ENCODE data around the gene DPH1.
A peak's percentile ranks its signal among the peaks of the same experiment; 100 is the strongest.

Gene DPH1

DNA sequence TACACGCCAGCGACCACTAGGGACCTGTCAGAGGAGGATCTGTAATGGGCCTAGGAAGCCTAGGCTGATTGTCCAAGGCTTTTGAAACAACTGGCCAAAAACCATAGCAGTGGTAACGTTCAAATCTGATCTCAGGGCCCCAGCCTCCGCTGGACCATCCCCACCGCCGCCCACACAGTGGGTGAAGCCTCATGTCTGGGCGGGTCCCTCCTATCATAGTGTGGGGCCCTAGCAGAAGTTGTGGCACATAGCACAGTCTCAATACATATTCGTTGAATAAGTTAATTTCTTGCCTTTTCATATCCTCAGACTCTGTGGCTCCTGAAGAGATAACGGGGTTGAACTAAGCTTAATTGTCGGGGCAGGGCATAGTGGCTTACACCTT lies 818 bp downstream of the DPH1 start:
- H3K27me3 ChIP-seq (ENCODE audit: insufficient read depth, low read depth): peaks cover 11% of the 10 kb centered on the region; the same call in 1 of the 2 replicates
- TF ChIP-seq, protein P1, sequence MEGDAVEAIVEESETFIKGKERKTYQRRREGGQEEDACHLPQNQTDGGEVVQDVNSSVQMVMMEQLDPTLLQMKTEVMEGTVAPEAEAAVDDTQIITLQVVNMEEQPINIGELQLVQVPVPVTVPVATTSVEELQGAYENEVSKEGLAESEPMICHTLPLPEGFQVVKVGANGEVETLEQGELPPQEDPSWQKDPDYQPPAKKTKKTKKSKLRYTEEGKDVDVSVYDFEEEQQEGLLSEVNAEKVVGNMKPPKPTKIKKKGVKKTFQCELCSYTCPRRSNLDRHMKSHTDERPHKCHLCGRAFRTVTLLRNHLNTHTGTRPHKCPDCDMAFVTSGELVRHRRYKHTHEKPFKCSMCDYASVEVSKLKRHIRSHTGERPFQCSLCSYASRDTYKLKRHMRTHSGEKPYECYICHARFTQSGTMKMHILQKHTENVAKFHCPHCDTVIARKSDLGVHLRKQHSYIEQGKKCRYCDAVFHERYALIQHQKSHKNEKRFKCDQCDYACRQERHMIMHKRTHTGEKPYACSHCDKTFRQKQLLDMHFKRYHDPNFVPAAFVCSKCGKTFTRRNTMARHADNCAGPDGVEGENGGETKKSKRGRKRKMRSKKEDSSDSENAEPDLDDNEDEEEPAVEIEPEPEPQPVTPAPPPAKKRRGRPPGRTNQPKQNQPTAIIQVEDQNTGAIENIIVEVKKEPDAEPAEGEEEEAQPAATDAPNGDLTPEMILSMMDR (conservative IDR thresholded peaks at IDR 0.05; ENCODE audit: low read depth, low read length): peak; percentile 51
- H2AFZ ChIP-seq (ENCODE audit: low read depth): no peak overlapping the region
- H3K4me3 ChIP-seq (IDR thresholded peaks at IDR 0.05; ENCODE audit: insufficient read depth, low read depth, low read length): no peak overlapping the region
- no peak overlapping the region for H3K27ac ChIP-seq
- H3K4me1 ChIP-seq (ENCODE audit: low read depth, poor library complexity, severe bottlenecking): peaks cover 3% of the 10 kb centered on the region
- H3K79me2 ChIP-seq (ENCODE audit: insufficient read depth, low read depth): no peaks in the 10 kb centered on the region; the same call in 1 of the 2 replicates
- H3K36me3 ChIP-seq (ENCODE audit: insufficient read depth): no peaks in the 10 kb centered on the region
- peak overlapping the region; percentile 51 for H3K4me2 ChIP-seq
- no peaks in the 10 kb centered on the region for H4K20me1 ChIP-seq (ENCODE audit: insufficient read depth)
- peak overlapping the region; percentile 56; the same call in 1 of the 2 replicates for H3K9ac ChIP-seq

DNA sequence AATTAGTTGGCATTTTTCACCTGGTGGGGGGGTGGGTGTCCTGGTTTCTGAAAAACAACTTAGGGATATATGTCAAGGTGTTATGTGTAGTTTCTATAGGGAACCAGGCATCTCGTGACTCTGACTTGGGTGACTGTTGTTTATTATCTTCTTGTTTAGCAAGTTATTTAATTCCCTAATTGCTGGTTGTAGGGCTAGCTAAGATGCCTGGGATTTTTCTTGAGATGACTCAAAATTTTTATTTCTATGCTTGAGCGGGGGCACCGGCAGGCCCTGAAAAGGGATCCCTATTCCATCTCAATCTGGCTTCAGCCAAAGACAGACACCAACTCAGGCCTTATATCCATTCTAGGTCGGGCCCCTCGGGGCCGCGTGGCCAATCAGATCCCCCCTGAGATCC lies 3.2 kb downstream of the DPH1 start:
- Histone ChIP-seq H3K36me3 (ENCODE audit: insufficient read depth) (no peaks in the 10 kb centered on the region), H3K27ac (no peak overlapping the region), H3K27me3 (ENCODE audit: insufficient read depth, low read depth) (no peaks in the 10 kb centered on the region), H3K79me2 (ENCODE audit: insufficient read depth, low read depth) (no peaks in the 10 kb centered on the region; the same call in 1 of the 2 replicates), H2AFZ (ENCODE audit: low read depth) (no peak overlapping the region), H3K4me3 (IDR thresholded peaks at IDR 0.05; ENCODE audit: insufficient read depth, low read depth, low read length) (no peak overlapping the region), H3K4me2 (no peak overlapping the region), H3K9ac (no peak overlapping the region), H4K20me1 (ENCODE audit: insufficient read depth) (no peaks in the 10 kb centered on the region), H3K4me1 (ENCODE audit: low read depth, poor library complexity, severe bottlenecking) (peaks cover 3% of the 10 kb centered on the region)
- TF ChIP-seq, protein P1 (conservative IDR thresholded peaks at IDR 0.05; ENCODE audit: low read depth, low read length): no peak

DNA sequence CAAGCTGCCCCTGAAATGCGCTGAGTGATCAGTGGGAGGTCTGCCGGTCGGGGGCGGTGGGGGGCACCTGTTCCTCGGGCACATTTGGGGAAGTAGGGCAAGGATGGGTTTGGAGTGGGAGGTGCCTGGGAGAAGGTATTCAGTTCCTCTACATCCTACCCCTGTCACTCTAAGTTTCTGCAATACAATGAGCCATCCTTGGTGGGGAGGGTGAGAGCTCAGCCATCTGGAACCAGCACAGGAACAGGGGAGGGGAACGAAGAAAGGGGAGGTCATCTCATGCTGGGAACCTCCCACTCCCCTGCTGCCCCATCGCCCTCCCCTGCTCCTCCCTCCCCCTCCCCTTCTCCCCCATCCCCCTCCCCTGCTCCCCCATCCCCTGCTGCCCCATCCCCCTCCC lies 4.2 kb downstream of the DPH1 start:
- H4K20me1 ChIP-seq (ENCODE audit: insufficient read depth): no peaks in the 10 kb centered on the region
- H3K4me3 ChIP-seq (IDR thresholded peaks at IDR 0.05; ENCODE audit: insufficient read depth, low read depth, low read length): no peak overlapping the region
- H3K36me3 ChIP-seq (ENCODE audit: insufficient read depth): no peaks in the 10 kb centered on the region
- no peaks in the 10 kb centered on the region for H3K27me3 ChIP-seq (ENCODE audit: insufficient read depth, low read depth)
- TF ChIP-seq, protein P1 (conservative IDR thresholded peaks at IDR 0.05; ENCODE audit: low read depth, low read length): no peak
- H3K79me2 ChIP-seq (ENCODE audit: insufficient read depth, low read depth): no peaks in the 10 kb centered on the region; the same call in 1 of the 2 replicates
- H3K4me2 ChIP-seq: no peak overlapping the region
- no peak overlapping the region for H3K9ac ChIP-seq
- peaks cover 3% of the 10 kb centered on the region for H3K4me1 ChIP-seq (ENCODE audit: low read depth, poor library complexity, severe bottlenecking)
- no peak overlapping the region for H2AFZ ChIP-seq (ENCODE audit: low read depth)
- H3K27ac ChIP-seq: no peak overlapping the region

DNA sequence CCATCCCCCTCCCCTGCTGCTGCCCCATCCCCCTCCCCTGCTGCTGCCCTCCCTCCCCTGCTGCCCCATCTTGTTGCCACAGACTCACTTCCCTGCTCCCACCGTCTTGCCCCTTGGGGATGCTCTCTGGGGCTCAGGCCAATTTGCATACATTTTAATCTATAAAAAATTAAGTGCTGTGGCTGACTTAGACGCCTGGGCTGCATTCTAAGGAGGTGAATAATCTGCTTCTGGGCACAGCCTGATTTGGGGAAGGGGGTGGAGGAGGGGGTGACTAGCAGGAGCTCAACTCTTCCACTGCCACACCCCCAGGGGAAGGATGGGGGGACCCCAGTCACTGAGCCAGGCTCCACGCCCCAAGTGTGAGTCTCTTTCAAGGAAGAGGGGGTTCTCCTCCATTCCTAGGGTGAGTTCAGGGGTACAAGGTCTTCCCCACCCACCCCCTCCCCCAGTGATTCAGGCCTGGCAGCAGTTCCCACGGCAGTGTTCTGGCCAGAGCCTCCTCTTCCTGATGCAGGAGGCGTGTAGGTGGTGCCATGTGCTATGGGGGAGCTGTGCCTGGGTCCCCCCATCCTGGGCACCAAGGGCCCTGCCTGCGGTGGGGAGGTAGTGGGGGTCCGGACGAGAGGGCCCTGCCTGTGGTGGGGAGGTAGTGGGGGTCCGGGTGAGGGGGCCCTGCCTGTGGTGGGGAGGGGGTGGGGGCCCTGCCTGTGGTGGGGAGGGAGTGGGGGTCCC lies 5.0 kb downstream of the DPH1 start:
- TF ChIP-seq, protein P1 (conservative IDR thresholded peaks at IDR 0.05; ENCODE audit: low read depth, low read length): no peak
- no peak overlapping the region for H3K27ac ChIP-seq
- no peak overlapping the region for H3K4me3 ChIP-seq (IDR thresholded peaks at IDR 0.05; ENCODE audit: insufficient read depth, low read depth, low read length)
- H3K9ac ChIP-seq: no peak overlapping the region
- H3K4me1 ChIP-seq (ENCODE audit: low read depth, poor library complexity, severe bottlenecking): no peaks in the 10 kb centered on the region
- no peaks in the 10 kb centered on the region; the same call in 1 of the 2 replicates for H3K79me2 ChIP-seq (ENCODE audit: insufficient read depth, low read depth)
- H3K4me2 ChIP-seq: no peak overlapping the region
- H2AFZ ChIP-seq (ENCODE audit: low read depth): no peak overlapping the region
- H3K36me3 ChIP-seq (ENCODE audit: insufficient read depth): no peaks in the 10 kb centered on the region
- H4K20me1 ChIP-seq (ENCODE audit: insufficient read depth): no peaks in the 10 kb centered on the region
- H3K27me3 ChIP-seq (ENCODE audit: insufficient read depth, low read depth): no peaks in the 10 kb centered on the region
